HS-27A (cell line): ENCODE data around the gene TTLL7.
"Not testable (repeated sequence)": the region's sequence is repeated elsewhere in the genome, so short reads cannot be mapped to it uniquely, and the experiment has no call there.

Experiments used
- DNase-seq: peaks from one replicate; pipeline ENCODE4 v3.0.0-alpha.2; 2012; ENCODE audit warnings: low read depth, missing footprints

The TTLL7 gene

GRCh38 chr1:83929184-83929583, 69.7 kb downstream of the TTLL7 start:
- no peak for DNase-seq

DNA sequence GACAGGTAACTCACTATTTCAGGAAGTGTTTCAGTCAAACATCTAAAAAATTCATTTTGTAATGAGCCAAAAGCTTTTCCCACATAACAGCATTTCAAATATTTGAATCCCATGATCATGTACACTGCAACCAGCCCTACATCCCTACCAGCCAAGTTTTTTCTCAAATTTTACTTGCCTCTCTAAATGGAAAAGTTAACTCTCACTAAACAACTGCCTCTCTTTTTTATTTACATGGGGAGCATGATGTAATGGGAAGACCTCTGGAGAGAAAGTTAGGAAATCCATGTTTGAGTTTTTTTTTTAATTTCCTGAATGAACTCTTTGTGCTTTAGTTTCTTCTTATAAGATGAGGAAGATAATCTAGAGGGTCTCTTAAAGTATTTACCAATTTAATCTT, 70.5 kb downstream of the TTLL7 start:
- DNase-seq, result no peak

DNA sequence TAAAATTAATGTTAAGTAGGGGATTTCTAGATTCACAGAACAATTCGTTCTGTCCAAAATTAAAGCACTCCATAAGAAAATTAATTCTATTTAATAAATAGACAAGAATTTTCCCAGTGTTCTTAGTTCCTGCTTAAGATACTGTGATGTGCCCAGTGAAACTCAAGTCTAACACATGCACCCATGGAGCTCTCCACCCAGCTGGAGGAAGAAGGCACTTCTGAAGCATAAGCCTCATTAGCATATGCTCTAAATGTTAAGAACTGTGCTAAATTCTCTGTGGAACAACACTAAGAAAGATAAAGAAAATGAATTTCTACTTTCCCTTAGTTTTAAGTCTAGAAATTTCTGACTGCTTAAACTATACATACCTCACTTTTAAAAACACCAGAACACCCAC, 71.2 kb downstream of the TTLL7 start:
- no peak for DNase-seq

DNA sequence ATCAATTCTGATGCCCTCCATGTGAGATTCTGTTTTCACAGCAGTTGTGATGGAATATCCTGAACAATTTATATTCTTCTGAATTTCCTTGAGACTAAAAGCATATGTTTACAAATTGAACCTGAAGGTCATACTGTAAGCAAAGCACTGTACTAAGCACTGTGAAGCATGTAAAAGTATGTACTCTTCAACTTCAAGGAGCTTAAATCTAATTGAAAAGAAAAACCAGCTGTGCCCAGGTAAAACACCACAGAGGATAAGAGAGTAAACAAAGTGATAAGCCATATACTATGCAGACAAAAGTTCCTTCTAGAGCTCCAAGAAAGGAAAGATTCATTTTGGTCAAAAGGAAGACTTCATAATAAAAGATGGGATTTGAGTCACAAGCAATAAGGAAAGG, 71.9 kb downstream of the TTLL7 start:
- no peak for DNase-seq

DNA sequence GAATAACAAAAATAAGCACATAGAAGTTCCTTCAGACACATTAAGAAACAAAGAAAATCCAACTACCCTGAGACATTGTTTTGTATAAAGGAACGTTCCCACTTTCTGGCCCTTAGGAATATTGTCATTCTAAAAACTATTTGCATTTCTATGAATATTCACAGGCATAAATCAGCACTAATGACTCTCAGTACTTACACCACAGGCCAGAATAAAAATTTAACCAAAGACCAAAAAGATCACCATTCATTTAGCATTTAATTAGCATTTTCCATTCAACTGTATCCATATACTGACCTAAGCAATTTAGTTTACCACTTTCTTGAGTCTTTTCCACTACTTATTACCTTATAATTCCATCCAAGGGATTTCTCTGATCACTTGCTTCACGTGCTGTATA, 75.4 kb downstream of the TTLL7 start:
- no peak for DNase-seq

- no peak for DNase-seq
Observed at GRCh38 chr1:83922431-83922830, 76.5 kb downstream of the TTLL7 start.

DNA sequence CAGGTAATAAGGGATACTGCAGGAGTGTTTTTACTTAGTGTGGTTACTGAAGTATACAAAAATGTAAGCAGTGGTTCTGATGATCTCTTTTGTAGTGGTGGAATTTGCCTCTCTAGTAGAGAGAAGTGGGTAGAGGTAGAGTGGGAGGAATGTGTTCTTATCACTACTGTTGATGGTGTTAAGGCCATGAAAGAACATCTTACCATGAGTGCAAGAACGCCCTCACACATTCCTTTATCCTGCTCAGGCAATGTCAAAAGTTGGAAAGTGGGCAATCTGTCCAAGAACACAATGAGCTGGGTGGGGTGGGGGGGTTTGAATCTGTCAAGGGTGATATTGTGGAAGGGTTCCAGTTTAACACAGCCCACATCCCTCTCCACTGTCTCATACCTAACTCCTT, 78.6 kb downstream of the TTLL7 start:
- no peak for DNase-seq

- DNase-seq, result no peak
Observed at GRCh38 chr1:83919872-83920271, 79.1 kb downstream of the TTLL7 start.

GRCh38 chr1:83918688-83919285, 80.1 kb downstream of the TTLL7 start:
- no peak for DNase-seq

DNA sequence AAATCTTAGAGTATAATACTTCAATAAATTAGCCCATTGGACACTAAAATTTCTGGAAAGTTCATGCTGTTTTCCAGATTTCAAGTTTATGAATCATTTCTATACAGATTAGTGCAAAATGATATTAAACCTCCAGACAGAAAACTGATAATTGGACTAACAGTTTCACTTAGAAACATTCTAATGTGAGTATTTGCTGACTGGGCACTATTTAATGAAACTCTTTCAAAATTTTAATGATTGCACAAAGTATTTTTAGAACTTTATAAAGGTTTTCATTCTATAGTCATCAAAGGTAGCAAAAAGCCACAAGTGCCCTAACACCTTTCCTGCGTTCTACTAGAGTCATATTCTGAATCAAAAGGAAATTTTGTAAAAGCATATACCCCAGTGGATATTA, 81.0 kb downstream of the TTLL7 start:
- DNase-seq, result no peak

GRCh38 chr1:83916094-83916493, 82.8 kb downstream of the TTLL7 start:
- not testable (repeated sequence) for DNase-seq

DNA sequence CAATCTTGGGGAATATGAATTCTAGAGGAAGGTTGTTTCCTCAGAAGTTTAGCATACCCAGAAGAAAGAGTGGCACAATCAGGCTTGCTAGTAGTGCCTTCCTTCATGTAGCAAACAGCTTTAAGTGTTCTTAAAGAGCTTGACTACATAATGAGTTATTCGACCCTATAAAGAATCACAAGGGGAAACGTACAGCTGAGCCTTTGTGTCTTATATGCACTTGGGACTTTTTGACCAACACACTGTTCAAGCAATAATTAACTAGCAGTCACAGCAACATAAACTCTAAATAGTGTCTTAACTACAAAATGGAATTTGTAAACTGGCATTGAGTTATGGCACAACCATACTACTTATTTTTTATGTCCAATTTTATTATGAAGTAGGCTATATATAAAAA, 86.1 kb downstream of the TTLL7 start:
- no peak for DNase-seq

- no peak for DNase-seq
Observed at GRCh38 chr1:83910461-83910860, 88.5 kb downstream of the TTLL7 start.

- no peak for DNase-seq
Observed at GRCh38 chr1:83909687-83910086, 89.2 kb downstream of the TTLL7 start.

DNA sequence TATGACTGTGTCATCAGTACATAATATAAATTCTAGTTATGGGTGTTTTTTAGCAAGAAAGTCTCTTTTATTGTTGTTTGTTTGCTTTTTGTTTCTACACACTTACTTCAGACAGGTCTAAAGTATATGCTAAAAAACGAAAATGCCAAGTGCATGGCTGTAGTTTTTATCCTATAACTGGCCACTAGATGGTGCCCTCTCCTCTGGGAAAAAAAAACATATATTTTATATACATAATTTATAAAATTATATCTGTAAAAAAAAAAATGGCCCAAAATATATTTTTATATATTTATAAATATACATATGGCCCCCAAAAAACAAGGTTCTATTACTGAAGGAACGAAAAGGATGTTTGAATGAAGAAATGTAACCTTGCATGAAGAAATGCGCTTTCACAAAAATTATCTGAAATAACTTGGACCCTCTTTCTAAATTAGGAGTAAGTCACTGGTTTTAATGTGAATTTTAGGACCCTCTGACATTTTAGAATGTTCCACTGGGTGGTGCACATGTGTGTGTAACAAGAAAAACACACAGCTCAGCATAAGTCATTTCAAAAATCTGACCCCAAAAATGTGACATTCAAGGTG, 93.5 kb downstream of the TTLL7 start:
- no peak for DNase-seq

DNA sequence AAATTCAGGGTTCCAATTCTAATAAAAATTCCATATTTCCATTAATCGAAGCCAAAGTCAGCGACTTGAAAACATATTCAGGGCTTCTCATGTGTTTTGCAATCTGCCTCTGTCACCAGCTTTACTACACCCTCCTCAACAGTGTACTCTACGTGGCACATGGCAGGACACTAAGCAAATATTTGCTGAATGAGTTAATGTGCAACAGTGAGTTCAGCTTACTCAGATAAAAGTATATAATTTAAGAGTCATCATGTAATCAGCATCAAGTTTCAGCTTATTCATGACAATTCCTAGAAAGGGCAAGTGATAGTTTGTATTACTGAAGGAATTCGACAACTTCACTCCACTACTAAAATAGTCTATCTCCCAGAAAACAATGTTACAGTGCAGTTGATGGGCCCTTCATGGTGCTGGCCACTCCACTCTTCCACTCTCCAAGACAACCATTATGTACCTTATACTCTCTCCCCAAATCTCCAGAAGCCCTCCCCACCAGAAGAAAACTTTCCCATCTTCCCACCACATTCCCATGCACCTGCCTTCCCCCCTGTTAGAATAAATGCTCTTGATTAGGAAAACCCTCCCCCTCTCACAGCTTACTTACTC, 97.3 kb downstream of the TTLL7 start:
- DNase-seq, result peak; percentile 53

DNA sequence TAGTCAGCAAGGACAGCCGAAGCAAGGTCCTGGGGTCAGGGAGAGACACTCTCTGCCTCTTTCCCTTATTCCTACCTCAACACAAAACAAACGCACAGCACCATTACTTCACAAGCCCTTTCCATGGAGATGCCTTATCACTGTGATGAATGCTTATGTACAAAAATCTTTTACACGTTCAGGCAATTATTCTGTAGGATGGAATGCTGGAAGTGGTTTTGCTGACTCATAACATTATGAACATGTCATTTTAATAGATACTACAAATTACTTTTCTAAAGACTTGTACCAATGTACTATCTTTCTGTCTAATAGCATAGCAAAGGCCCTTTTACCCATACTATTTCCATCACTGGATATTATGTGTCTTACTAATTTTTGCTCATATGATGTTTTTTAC, 98.4 kb downstream of the TTLL7 start:
- peak; percentile 29 for DNase-seq

DNA sequence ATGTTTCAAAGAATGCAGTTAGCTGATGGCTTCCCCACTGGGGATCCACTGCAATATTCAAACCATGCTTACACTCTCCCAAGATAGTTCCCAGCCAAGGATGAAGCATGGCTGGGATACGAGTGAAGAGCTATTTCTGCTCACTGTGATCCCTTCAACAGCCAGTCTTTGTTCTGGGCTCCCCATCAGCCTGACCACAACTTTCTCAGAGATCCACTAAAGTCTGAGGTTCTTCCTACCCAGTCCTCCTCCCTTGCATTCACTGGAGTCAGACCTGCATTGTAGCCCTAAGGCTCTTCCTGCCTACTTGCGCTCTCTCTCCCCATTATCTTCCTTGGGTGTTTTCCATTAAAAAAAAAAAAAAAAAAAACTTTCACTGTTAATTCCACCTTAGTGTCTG, 101.4 kb downstream of the TTLL7 start:
- no peak for DNase-seq

GRCh38 chr1:83896299-83896698, 102.6 kb downstream of the TTLL7 start:
- no peak for DNase-seq

DNA sequence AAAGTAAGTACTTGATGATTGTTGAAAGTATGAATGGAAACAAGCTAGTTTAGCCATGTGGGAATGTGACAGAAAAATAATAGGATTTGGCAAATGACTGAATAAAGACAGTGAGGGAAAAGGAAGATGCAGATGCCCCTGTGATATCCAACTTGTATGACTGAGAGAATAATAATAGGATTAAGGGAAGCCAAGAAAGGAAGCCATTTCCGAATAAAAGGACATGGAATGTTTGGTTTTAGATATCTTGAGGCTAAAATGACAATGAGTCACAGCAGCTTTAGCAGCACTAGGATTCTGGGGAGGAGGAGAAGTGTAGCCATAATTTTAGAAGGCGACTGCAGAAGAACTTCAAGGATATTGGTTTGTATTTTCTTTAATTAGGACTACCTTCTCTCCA, 109.2 kb downstream of the TTLL7 start:
- DNase-seq, result no peak

DNA sequence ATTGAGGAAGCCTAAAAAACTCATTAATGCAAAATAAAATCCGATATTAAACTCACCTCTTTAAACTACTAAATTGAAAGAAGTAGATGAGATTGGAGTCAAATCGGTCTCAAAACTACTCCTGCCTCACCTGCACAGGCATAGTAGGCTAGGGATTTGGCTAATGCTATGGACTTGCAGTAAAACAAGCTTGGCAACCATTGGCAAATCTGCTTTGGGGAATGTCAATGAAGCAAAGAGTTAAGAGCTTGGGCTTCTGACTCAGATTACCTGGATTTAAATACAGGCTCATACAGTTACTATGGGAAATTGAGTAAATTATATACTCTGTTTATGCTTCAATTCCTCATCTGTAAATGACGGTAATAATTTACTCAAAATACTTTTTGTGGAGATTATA, 111.4 kb downstream of the TTLL7 start:
- DNase-seq, result no peak

GRCh38 chr1:83883979-83884378, 115.0 kb downstream of the TTLL7 start:
- no peak for DNase-seq

- DNase-seq, result no peak
Observed at GRCh38 chr1:83882906-83883305, 116.0 kb downstream of the TTLL7 start.

DNA sequence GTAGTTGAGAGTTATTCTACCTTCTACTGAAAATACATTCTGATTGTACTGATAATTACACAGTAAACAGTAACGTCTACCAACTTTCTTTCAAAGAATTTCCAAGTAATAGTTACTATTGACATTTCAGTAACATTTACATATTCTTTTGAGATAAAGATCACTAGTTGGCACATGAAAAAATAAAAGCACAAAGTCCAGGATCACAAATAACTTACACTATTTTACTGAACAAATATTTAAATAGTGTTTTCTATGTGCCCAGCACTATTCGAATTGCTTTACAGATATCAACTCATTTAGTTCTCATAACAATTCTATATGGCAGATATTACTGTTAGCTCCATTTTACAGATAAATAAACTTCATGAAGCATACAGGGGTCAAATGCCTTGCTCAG, 126.4 kb downstream of the TTLL7 start:
- DNase-seq, result no peak
